Endodermal cell (in vitro differentiated cells): ENCODE measurements around the gene SCD5. TPM values are rescaled to one million over a fixed set of nuclear protein-coding genes. Genes with fewer than 3 reads are reported as not detected.
A peak's percentile ranks its signal among the peaks of the same experiment; 100 is the strongest.

Experiments
- DNase-seq: peaks from one replicate; pipeline ENCODE4 v3.0.0-alpha.2; 2017
- H3K27ac ChIP-seq: 2 replicates; pipeline ENCODE4 v1.5.1; 2013; ENCODE audit warnings: mild to moderate bottlenecking, low read depth, low read length, moderate library complexity
- H3K27me3 ChIP-seq: 2 replicates; pipeline ENCODE4 v1.6.1; 2013; ENCODE audit warnings: mild to moderate bottlenecking, low read length, moderate library complexity; ENCODE audit not compliant: insufficient read depth, control insufficient read depth, poor library complexity, severe bottlenecking
- H3K36me3 ChIP-seq: 2 replicates; pipeline ENCODE4 v1.7.0; 2013; ENCODE audit warnings: mild to moderate bottlenecking, low read length, moderate library complexity; ENCODE audit not compliant: control insufficient read depth, insufficient read depth
- H3K4me1 ChIP-seq: one replicate; pipeline ENCODE4 v1.7.0; 2013; ENCODE audit warnings: low read length; ENCODE audit not compliant: control insufficient read depth, insufficient read depth
- H3K4me3 ChIP-seq: 2 replicates; pipeline ENCODE4 v1.5.1; 2013; ENCODE audit warnings: mild to moderate bottlenecking, low read length, moderate library complexity
- H3K9ac ChIP-seq: 2 replicates; pipeline ENCODE4 v1.6.1; 2013; ENCODE audit warnings: mild to moderate bottlenecking, low read length, moderate library complexity; ENCODE audit not compliant: poor library complexity, severe bottlenecking; ENCODE audit errors: extremely low read depth
- H3K9me3 ChIP-seq: 2 replicates; pipeline ENCODE4 v1.6.1; 2013; ENCODE audit warnings: mild to moderate bottlenecking, low read length, moderate library complexity; ENCODE audit not compliant: control insufficient read depth
- H3K27ac Mint-ChIP-seq: 2 replicates; pipeline ENCODE4 v1.8.0; 2020; ENCODE audit warnings: mixed read lengths
- H3K27me3 Mint-ChIP-seq: 2 replicates; pipeline ENCODE4 v1.8.0; 2021; ENCODE audit warnings: mild to moderate bottlenecking, mixed read lengths; ENCODE audit not compliant: insufficient read depth
- H3K36me3 Mint-ChIP-seq: 2 replicates; pipeline ENCODE4 v1.8.0; 2020; ENCODE audit warnings: low read depth, mixed read lengths
- H3K4me1 Mint-ChIP-seq: 2 replicates; pipeline ENCODE4 v1.8.0; 2020; ENCODE audit warnings: mixed read lengths
- H3K4me3 Mint-ChIP-seq: 2 replicates; pipeline ENCODE4 v1.8.0; 2020; ENCODE audit warnings: mild to moderate bottlenecking, moderate library complexity, mixed read lengths
- H3K9me3 Mint-ChIP-seq: 2 replicates; pipeline ENCODE4 v1.8.0; 2020; ENCODE audit warnings: mild to moderate bottlenecking, mixed read lengths
- WGBS, 2 experiments: methylation state at CpG; one replicate each; pipeline versions ENCODE4 v1.1.5 to v1.1.7; 2013; ENCODE audit warnings: missing lambda C conversion rate in 2 of 2, mixed read lengths in 1 of 2; ENCODE audit not compliant: insufficient coverage in 1 of 2, insufficient read length in 1 of 2; 5-methylcytosine and 5-hydroxymethylcytosine counted together
- total RNA-seq, 2 donors: library from RNA; stranded (reverse); fragmentation: NEBNext Ultra II Directional in 1 of 2; extraction: Animal tissue kit (Norgen Biotek cat#: 25700) in 1 of 2; gene quantifications; 2 replicates in 1 of 2; 3 replicates in 1 of 2; pipeline ENCODE4 v1.2.1, GENCODE V29; 2021
- TF ChIP-seq, protein P1 (sequence below): fragments of 200-600 bp; sonication (generic); conservative IDR thresholded peaks from 2 replicates; pipeline ENCODE4 v1.5.0; 2021; ENCODE audit warnings: antibody characterized with exemption, mild to moderate bottlenecking

The SCD5 gene
- total RNA-seq, 2 donors from 2014 or later, result 3.2 to 5.2 TPM

DNA sequence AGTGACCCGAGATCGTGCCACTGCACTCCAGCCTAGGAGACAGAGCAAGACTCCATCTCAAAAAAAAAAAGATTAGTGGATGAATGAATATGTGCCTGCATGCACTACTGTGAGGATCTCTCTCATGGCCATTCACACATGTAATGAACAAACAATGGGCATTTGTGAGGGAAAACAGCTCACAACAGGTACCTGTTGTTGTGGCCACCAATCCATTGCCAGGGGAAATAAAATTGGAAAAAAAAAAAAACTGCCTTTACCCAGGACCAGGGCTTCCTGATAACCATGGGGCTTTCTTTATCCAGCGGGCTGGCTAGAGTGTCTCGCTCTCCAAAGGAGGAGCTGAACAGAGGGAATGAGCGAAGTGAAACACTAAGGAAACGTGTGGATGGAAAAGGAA, 7.4 kb downstream of the SCD5 start:
- WGBS, 2 experiments, result 64 to 68% methylated on average over 5 to 6 of the region's 6 CpGs
- Histone ChIP-seq H3K9me3 (peaks cover 10% of the 10 kb centered on the region), H3K4me3 (no peak overlapping the region), H3K9ac (no peak overlapping the region), H3K4me1 (peaks cover 4% of the 10 kb centered on the region), H3K27ac (no peak overlapping the region), H3K27me3 (peaks cover 89% of the 10 kb centered on the region), H3K36me3 (no peaks in the 10 kb centered on the region)
- Mint-ChIP-seq H3K36me3 (no peaks in the 10 kb centered on the region), H3K27me3 (peaks cover 100% of the 10 kb centered on the region), H3K4me1 (peaks cover 33% of the 10 kb centered on the region), H3K27ac (no peak overlapping the region), H3K9me3 (peaks cover 8% of the 10 kb centered on the region), H3K4me3 (no peak overlapping the region)
- TF ChIP-seq, protein P1, sequence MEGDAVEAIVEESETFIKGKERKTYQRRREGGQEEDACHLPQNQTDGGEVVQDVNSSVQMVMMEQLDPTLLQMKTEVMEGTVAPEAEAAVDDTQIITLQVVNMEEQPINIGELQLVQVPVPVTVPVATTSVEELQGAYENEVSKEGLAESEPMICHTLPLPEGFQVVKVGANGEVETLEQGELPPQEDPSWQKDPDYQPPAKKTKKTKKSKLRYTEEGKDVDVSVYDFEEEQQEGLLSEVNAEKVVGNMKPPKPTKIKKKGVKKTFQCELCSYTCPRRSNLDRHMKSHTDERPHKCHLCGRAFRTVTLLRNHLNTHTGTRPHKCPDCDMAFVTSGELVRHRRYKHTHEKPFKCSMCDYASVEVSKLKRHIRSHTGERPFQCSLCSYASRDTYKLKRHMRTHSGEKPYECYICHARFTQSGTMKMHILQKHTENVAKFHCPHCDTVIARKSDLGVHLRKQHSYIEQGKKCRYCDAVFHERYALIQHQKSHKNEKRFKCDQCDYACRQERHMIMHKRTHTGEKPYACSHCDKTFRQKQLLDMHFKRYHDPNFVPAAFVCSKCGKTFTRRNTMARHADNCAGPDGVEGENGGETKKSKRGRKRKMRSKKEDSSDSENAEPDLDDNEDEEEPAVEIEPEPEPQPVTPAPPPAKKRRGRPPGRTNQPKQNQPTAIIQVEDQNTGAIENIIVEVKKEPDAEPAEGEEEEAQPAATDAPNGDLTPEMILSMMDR, result no peak
- DNase-seq, result peak; percentile 62

DNA sequence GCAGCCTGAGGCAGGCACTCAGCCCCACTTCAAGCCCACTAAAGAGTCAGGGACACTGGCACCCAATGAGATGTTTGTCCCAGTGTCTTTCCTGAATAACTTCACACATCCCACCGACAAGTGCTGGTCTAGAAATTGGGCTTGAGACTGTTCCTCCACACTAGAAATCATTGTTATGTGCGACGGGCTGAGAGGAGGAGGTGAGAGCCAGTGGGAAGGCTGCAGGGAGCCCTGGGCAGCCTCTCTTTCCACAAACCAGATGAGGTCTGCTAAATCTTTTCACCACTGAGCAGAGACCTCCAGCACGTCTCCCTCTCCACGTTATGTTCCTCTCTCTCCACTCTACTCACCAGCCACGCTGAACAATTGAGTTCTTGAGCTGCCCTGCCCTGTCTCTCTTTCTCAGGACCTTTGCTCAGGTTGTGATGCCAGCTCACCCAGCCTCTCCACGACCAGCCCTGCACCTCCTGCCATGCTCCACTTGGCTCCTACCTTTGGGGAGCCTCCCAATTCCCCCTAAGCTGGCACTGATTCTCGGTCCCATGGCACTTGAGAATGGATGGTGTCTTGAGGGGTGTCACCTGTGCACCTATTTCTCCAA, 8.4 kb downstream of the SCD5 start:
- Histone ChIP-seq H3K4me1 (peaks cover 8% of the 10 kb centered on the region), H3K36me3 (no peaks in the 10 kb centered on the region), H3K9ac (no peak overlapping the region), H3K4me3 (no peak overlapping the region), H3K9me3 (peaks cover 10% of the 10 kb centered on the region), H3K27me3 (peaks cover 79% of the 10 kb centered on the region), H3K27ac (no peak overlapping the region)
- Mint-ChIP-seq H3K27me3 (peaks cover 91% of the 10 kb centered on the region), H3K9me3 (peaks cover 5% of the 10 kb centered on the region), H3K4me3 (no peak overlapping the region), H3K27ac (no peak overlapping the region), H3K36me3 (no peaks in the 10 kb centered on the region), H3K4me1 (peaks cover 42% of the 10 kb centered on the region)
- TF ChIP-seq, protein P1, result no peak
- DNase-seq, result peak; percentile 45
- 63 to 79% methylated on average over 3 to 8 of the region's 8 CpGs for WGBS, 2 experiments

DNA sequence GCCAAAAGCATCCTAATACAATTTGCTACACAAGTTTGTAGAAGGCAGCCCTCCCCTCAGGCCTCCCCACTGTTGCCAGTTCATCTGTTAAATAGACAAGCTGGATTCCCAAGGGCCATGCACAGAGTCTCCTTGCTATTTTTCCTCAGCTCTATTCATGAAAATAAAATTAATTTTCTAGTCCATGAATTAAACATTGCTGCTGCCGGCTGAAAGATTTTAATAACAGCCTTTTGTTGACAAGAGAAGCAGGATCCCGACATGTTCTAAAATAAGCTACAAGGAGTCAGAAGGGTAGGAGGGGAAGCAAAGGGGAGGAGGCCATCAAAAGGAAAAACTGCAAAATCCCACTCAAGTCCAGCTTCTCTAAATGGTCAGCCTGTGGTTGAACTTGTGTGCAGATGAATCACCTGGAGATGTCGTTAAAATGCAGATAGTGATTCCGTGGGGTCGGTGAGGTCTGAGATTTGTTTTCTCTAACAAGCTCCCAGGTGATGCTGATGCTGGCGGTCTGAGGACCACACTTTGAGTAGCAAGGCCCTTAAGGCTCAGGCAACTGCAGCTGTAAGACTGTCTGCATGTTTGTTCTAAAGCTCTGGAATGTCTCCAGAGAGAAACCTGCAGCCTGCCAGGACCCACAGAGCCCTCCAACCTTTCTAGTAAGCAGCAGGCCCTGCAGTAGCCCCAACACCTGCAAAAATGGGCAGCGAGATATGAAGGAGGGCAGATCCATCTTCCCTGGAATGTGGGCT, 9.4 kb downstream of the SCD5 start:
- peaks cover 5% of the 10 kb centered on the region for H3K9me3 Mint-ChIP-seq
- Histone ChIP-seq H3K27me3 (peaks cover 70% of the 10 kb centered on the region), H3K9ac (no peak overlapping the region), H3K27ac (no peak overlapping the region), H3K4me1 (peaks cover 13% of the 10 kb centered on the region), H3K36me3 (no peaks in the 10 kb centered on the region), H3K9me3 (peaks cover 10% of the 10 kb centered on the region), H3K4me3 (no peak overlapping the region)
- peak; percentile 51 for DNase-seq
- peaks cover 51% of the 10 kb centered on the region for H3K4me1 Mint-ChIP-seq
- WGBS, 2 experiments, result 59 to 71% methylated on average over 6 to 7 of the region's 7 CpGs
- no peak overlapping the region for H3K4me3 Mint-ChIP-seq
- peaks cover 87% of the 10 kb centered on the region for H3K27me3 Mint-ChIP-seq
- TF ChIP-seq, protein P1, result no peak
- no peaks in the 10 kb centered on the region for H3K36me3 Mint-ChIP-seq
- H3K27ac Mint-ChIP-seq, result no peak overlapping the region
